Esophagus muscularis mucosa (tissue), 4 donors: ENCODE measurements around the gene PPIL1.

ENCODE experiments used
- EP300 ChIP-seq: sonication (generic); formaldehyde crosslinking; IDR thresholded peaks from one replicate; pipeline ENCODE4 v1.6.1; 2017; ENCODE audit warnings: antibody characterized with exemption
- POLR2A ChIP-seq: fragments of 450-650 bp; IDR thresholded peaks from one replicate; pipeline ENCODE4 v1.6.1; 2017; ENCODE audit warnings: antibody characterized with exemption, moderate library complexity, mild to moderate bottlenecking, low read depth
- TF ChIP-seq, protein P1 (sequence below), 3 experiments: fragments of 200-600 bp in 2 of 3; fragments of 450-650 bp in 1 of 3; sonication (generic) in 2 of 3; IDR thresholded peaks; one replicate each; pipeline ENCODE4 v1.5.1; 2017 to 2019; ENCODE audit warnings: antibody characterized with exemption in 3 of 3, mild to moderate bottlenecking in 2 of 3, moderate library complexity in 1 of 3

- TF ChIP-seq, protein P1, sequence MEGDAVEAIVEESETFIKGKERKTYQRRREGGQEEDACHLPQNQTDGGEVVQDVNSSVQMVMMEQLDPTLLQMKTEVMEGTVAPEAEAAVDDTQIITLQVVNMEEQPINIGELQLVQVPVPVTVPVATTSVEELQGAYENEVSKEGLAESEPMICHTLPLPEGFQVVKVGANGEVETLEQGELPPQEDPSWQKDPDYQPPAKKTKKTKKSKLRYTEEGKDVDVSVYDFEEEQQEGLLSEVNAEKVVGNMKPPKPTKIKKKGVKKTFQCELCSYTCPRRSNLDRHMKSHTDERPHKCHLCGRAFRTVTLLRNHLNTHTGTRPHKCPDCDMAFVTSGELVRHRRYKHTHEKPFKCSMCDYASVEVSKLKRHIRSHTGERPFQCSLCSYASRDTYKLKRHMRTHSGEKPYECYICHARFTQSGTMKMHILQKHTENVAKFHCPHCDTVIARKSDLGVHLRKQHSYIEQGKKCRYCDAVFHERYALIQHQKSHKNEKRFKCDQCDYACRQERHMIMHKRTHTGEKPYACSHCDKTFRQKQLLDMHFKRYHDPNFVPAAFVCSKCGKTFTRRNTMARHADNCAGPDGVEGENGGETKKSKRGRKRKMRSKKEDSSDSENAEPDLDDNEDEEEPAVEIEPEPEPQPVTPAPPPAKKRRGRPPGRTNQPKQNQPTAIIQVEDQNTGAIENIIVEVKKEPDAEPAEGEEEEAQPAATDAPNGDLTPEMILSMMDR (IDR thresholded peaks at IDR 0.05), result no peak
- TF ChIP-seq POLR2A (no peak), EP300 (no peak)
Measured at GRCh38 chr6:36874443-36875249, at the start of gene PPIL1.
